GM19395 (cell line): ENCODE results near the gene LRPAP1.
"Not testable (repeated sequence)": the region's sequence is repeated elsewhere in the genome, so short reads cannot be mapped to it uniquely, and the experiment has no call there.

Experiments used
- ATAC-seq: cut with Tn5 transposase; IDR thresholded peaks from one replicate; pipeline ENCODE4 v1.9.1; 2021; ENCODE audit warnings: mild to moderate bottlenecking, moderate library complexity; ENCODE audit not compliant: unreplicated experiment

LRPAP1 gene

GRCh38 chr4:3562127-3562526 is 29.9 kb upstream of the LRPAP1 start:
- not testable (repeated sequence) for ATAC-seq

- not testable (repeated sequence) for ATAC-seq
Measured at GRCh38 chr4:3560465-3560864, 28.2 kb upstream of the LRPAP1 start.

GRCh38 chr4:3559381-3560290 is 27.4 kb upstream of the LRPAP1 start:
- ATAC-seq, result not testable (repeated sequence)

GRCh38 chr4:3558514-3558836 is 26.3 kb upstream of the LRPAP1 start:
- not testable (repeated sequence) for ATAC-seq

GRCh38 chr4:3557676-3558513 is 25.7 kb upstream of the LRPAP1 start:
- not testable (repeated sequence) for ATAC-seq

GRCh38 chr4:3557088-3557492 is 24.9 kb upstream of the LRPAP1 start:
- ATAC-seq, result not testable (repeated sequence)

- ATAC-seq, result not testable (repeated sequence)
Measured at GRCh38 chr4:3556244-3556867, 24.1 kb upstream of the LRPAP1 start.

- ATAC-seq, result not testable (repeated sequence)
Measured at GRCh38 chr4:3555459-3556070, 23.3 kb upstream of the LRPAP1 start.

GRCh38 chr4:3551366-3551765 is 19.1 kb upstream of the LRPAP1 start:
- ATAC-seq, result not testable (repeated sequence)

GRCh38 chr4:3550792-3551325 is 18.6 kb upstream of the LRPAP1 start:
- not testable (repeated sequence) for ATAC-seq

- ATAC-seq, result not testable (repeated sequence)
Measured at GRCh38 chr4:3550041-3550440, 17.8 kb upstream of the LRPAP1 start.

GRCh38 chr4:3549694-3550001 is 17.4 kb upstream of the LRPAP1 start:
- not testable (repeated sequence) for ATAC-seq

- ATAC-seq, result not testable (repeated sequence)
Measured at GRCh38 chr4:3548991-3549693, 16.9 kb upstream of the LRPAP1 start.

- ATAC-seq, result not testable (repeated sequence)
Measured at GRCh38 chr4:3546721-3547120, 14.5 kb upstream of the LRPAP1 start.

- not testable (repeated sequence) for ATAC-seq
Measured at GRCh38 chr4:3545351-3545750, 13.1 kb upstream of the LRPAP1 start.

- ATAC-seq, result not testable (repeated sequence)
Measured at GRCh38 chr4:3544259-3545025, 12.2 kb upstream of the LRPAP1 start.

- not testable (repeated sequence) for ATAC-seq
Measured at GRCh38 chr4:3543415-3543814, 11.2 kb upstream of the LRPAP1 start.

- ATAC-seq, result not testable (repeated sequence)
Measured at GRCh38 chr4:3538906-3539305, 6.7 kb upstream of the LRPAP1 start.

GRCh38 chr4:3535812-3536211 is 3.6 kb upstream of the LRPAP1 start:
- ATAC-seq, result not testable (repeated sequence)
